WTC11 (cell line): ENCODE data around the gene EDAR. TPM values are rescaled to one million over a fixed set of nuclear protein-coding genes. Genes with fewer than 3 reads are reported as not detected.

Experiments used
- CREB1 ChIP-seq: sonication (generic); formaldehyde crosslinking; IDR thresholded peaks from 2 replicates; pipeline ENCODE4 v1.8.0; 2023; ENCODE audit warnings: mild to moderate bottlenecking, missing genetic modification reagents
- E2F1 ChIP-seq: sonication (generic); formaldehyde crosslinking; IDR thresholded peaks from 2 replicates; pipeline ENCODE4 v1.8.0; 2022; ENCODE audit warnings: mild to moderate bottlenecking, missing genetic modification reagents
- E2F5 ChIP-seq: sonication (generic); formaldehyde crosslinking; IDR thresholded peaks from 2 replicates; pipeline ENCODE4 v1.8.1; 2022; ENCODE audit warnings: mild to moderate bottlenecking, moderate library complexity, missing genetic modification reagents
- ETV6 ChIP-seq: sonication (generic); formaldehyde crosslinking; IDR thresholded peaks from 2 replicates; pipeline ENCODE4 v1.8.1; 2022; ENCODE audit warnings: mild to moderate bottlenecking, missing genetic modification reagents
- GRHL2 ChIP-seq: fragments of 250-450 bp; sonication (Bioruptor Pico); IDR thresholded peaks from 2 replicates; pipeline ENCODE4 v1.8.0; 2022; ENCODE audit warnings: mild to moderate bottlenecking, moderate library complexity; ENCODE audit not compliant: insufficient replicate concordance, severe bottlenecking
- HMGXB4 ChIP-seq: sonication (generic); formaldehyde crosslinking; IDR thresholded peaks from 2 replicates; pipeline ENCODE4 v1.8.1; 2023; ENCODE audit warnings: mild to moderate bottlenecking, moderate library complexity, missing genetic modification reagents
- MXD4 ChIP-seq: fragments of 250-450 bp; sonication (Bioruptor Pico); IDR thresholded peaks from 2 replicates; pipeline ENCODE4 v1.8.0; 2021; ENCODE audit warnings: mild to moderate bottlenecking, moderate library complexity, borderline replicate concordance
- NFE2L1 ChIP-seq: sonication (generic); formaldehyde crosslinking; IDR thresholded peaks from 2 replicates; pipeline ENCODE4 v1.8.1; 2023; ENCODE audit warnings: missing genetic modification reagents
- NFYB ChIP-seq: sonication (generic); formaldehyde crosslinking; conservative IDR thresholded peaks from 2 replicates; pipeline ENCODE4 v1.8.0; 2022; ENCODE audit warnings: low read depth, missing genetic modification reagents
- SP1 ChIP-seq: sonication (generic); formaldehyde crosslinking; conservative IDR thresholded peaks from 2 replicates; pipeline ENCODE4 v1.8.1; 2022; ENCODE audit warnings: missing genetic modification reagents
- TCF7 ChIP-seq: sonication (generic); formaldehyde crosslinking; IDR thresholded peaks from 2 replicates; pipeline ENCODE4 v1.8.0; 2022; ENCODE audit warnings: mild to moderate bottlenecking, low read depth, missing genetic modification reagents, moderate library complexity
- TEAD4 ChIP-seq: sonication (generic); formaldehyde crosslinking; IDR thresholded peaks from 2 replicates; pipeline ENCODE4 v1.8.0; 2022; ENCODE audit warnings: mild to moderate bottlenecking, missing genetic modification reagents
- TP53 ChIP-seq: sonication (generic); formaldehyde crosslinking; IDR thresholded peaks from 2 replicates; pipeline ENCODE4 v1.8.1; 2023; ENCODE audit warnings: mild to moderate bottlenecking, missing genetic modification reagents
- ZNF121 ChIP-seq: sonication (generic); formaldehyde crosslinking; IDR thresholded peaks from 2 replicates; pipeline ENCODE4 v1.8.0; 2023; ENCODE audit warnings: missing genetic modification reagents
- ZNF219 ChIP-seq: sonication (generic); formaldehyde crosslinking; IDR thresholded peaks from 2 replicates; pipeline ENCODE4 v1.8.0; 2023; ENCODE audit warnings: missing genetic modification reagents, mild to moderate bottlenecking, borderline replicate concordance
- ZNF317 ChIP-seq: sonication (generic); formaldehyde crosslinking; IDR thresholded peaks from 2 replicates; pipeline ENCODE4 v1.8.1; 2023; ENCODE audit warnings: low read depth, mild to moderate bottlenecking, moderate library complexity, missing genetic modification reagents, borderline replicate concordance
- ZNF671 ChIP-seq: fragments of 250-450 bp; sonication (Bioruptor Pico); IDR thresholded peaks from 2 replicates; pipeline ENCODE4 v1.8.0; 2021; ENCODE audit warnings: mild to moderate bottlenecking
- ZSCAN18 ChIP-seq: fragments of 250-450 bp; sonication (Bioruptor Pico); IDR thresholded peaks from 2 replicates; pipeline ENCODE4 v2.1.2; 2022; ENCODE audit warnings: mild to moderate bottlenecking, moderate library complexity
- total RNA-seq: library from RNA; stranded (reverse); gene quantifications from 3 replicates; pipeline ENCODE4 v1.2.3, GENCODE V29; 2021
- TF ChIP-seq, protein P1 (sequence below): sonication (generic); formaldehyde crosslinking; IDR thresholded peaks from 2 replicates; pipeline ENCODE4 v1.8.1; 2023; ENCODE audit warnings: mild to moderate bottlenecking, missing genetic modification reagents
- TF ChIP-seq, protein P2 (sequence below): sonication (generic); formaldehyde crosslinking; IDR thresholded peaks from 2 replicates; pipeline ENCODE4 v1.8.1; 2023; ENCODE audit warnings: mild to moderate bottlenecking, missing genetic modification reagents, borderline replicate concordance
- TF ChIP-seq, protein P3 (sequence below): sonication (generic); formaldehyde crosslinking; IDR thresholded peaks from 2 replicates; pipeline ENCODE4 v1.8.0; 2022; ENCODE audit warnings: mild to moderate bottlenecking, missing genetic modification reagents
- TF ChIP-seq, protein P4 (sequence below): sonication (generic); formaldehyde crosslinking; IDR thresholded peaks from 2 replicates; pipeline ENCODE4 v1.8.1; 2022; ENCODE audit warnings: missing genetic modification reagents, borderline replicate concordance
- TF ChIP-seq, protein P5 (sequence below): fragments of 250-450 bp; sonication (Bioruptor Pico); IDR thresholded peaks from 2 replicates; pipeline ENCODE4 v1.8.0; 2021; ENCODE audit warnings: mild to moderate bottlenecking

The EDAR gene
- total RNA-seq, 1 experiment from 2014 or later: not detected

DNA sequence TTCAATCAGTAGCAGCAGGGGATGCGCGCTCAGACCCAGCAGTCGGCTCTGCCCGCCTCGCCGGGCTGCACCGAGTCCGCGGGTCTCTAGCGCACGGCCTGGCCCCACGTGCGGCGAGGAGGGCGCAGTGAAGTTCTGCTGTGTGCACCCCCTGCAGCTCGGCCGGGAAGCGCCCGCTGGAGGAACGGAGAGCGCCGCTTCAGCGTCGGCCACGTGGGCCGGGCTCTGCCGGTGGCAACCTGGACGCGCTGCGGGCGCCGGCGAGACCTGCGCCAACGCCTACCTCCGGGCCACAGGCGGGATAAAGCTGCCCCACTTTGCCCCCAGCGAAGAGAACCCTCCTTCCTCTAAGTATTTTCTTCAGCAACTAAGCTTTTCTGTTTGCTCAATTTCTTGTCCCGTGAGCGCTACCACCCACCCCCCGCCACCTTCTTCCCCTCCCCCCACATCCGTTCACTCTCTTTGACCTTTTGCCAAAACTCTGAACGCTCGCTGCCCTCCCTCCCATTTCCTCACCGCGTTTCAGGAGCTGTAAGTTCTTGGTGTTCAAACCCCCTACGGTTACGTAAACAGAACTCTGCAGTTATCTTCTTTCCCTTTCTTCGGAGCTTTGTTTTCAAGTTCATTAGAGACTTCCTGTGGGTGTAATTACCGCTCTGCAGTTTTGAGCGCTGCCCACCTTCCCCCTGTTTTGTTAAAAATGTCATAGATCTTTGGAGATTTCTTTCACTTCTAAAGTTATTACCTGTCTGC lies 42.6 kb upstream of the EDAR start (continued):
- TF ChIP-seq, protein P1, sequence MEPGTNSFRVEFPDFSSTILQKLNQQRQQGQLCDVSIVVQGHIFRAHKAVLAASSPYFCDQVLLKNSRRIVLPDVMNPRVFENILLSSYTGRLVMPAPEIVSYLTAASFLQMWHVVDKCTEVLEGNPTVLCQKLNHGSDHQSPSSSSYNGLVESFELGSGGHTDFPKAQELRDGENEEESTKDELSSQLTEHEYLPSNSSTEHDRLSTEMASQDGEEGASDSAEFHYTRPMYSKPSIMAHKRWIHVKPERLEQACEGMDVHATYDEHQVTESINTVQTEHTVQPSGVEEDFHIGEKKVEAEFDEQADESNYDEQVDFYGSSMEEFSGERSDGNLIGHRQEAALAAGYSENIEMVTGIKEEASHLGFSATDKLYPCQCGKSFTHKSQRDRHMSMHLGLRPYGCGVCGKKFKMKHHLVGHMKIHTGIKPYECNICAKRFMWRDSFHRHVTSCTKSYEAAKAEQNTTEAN (CRISPR knock-in tag): no peak
- TF ChIP-seq, protein P2, sequence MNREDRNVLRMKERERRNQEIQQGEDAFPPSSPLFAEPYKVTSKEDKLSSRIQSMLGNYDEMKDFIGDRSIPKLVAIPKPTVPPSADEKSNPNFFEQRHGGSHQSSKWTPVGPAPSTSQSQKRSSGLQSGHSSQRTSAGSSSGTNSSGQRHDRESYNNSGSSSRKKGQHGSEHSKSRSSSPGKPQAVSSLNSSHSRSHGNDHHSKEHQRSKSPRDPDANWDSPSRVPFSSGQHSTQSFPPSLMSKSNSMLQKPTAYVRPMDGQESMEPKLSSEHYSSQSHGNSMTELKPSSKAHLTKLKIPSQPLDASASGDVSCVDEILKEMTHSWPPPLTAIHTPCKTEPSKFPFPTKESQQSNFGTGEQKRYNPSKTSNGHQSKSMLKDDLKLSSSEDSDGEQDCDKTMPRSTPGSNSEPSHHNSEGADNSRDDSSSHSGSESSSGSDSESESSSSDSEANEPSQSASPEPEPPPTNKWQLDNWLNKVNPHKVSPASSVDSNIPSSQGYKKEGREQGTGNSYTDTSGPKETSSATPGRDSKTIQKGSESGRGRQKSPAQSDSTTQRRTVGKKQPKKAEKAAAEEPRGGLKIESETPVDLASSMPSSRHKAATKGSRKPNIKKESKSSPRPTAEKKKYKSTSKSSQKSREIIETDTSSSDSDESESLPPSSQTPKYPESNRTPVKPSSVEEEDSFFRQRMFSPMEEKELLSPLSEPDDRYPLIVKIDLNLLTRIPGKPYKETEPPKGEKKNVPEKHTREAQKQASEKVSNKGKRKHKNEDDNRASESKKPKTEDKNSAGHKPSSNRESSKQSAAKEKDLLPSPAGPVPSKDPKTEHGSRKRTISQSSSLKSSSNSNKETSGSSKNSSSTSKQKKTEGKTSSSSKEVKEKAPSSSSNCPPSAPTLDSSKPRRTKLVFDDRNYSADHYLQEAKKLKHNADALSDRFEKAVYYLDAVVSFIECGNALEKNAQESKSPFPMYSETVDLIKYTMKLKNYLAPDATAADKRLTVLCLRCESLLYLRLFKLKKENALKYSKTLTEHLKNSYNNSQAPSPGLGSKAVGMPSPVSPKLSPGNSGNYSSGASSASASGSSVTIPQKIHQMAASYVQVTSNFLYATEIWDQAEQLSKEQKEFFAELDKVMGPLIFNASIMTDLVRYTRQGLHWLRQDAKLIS (CRISPR knock-in tag): no peak
- TF ChIP-seq GRHL2 (CRISPR knock-in tag): no peak
- TF ChIP-seq, protein P3, sequence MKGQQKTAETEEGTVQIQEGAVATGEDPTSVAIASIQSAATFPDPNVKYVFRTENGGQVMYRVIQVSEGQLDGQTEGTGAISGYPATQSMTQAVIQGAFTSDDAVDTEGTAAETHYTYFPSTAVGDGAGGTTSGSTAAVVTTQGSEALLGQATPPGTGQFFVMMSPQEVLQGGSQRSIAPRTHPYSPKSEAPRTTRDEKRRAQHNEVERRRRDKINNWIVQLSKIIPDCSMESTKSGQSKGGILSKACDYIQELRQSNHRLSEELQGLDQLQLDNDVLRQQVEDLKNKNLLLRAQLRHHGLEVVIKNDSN (CRISPR knock-in tag): peak; percentile 77
- no peak for TF ChIP-seq ZSCAN18 (CRISPR knock-in tag)
- no peak for TF ChIP-seq NFYB
- peak; percentile 83 for TF ChIP-seq ETV6 (CRISPR knock-in tag)
- TF ChIP-seq, protein P4, sequence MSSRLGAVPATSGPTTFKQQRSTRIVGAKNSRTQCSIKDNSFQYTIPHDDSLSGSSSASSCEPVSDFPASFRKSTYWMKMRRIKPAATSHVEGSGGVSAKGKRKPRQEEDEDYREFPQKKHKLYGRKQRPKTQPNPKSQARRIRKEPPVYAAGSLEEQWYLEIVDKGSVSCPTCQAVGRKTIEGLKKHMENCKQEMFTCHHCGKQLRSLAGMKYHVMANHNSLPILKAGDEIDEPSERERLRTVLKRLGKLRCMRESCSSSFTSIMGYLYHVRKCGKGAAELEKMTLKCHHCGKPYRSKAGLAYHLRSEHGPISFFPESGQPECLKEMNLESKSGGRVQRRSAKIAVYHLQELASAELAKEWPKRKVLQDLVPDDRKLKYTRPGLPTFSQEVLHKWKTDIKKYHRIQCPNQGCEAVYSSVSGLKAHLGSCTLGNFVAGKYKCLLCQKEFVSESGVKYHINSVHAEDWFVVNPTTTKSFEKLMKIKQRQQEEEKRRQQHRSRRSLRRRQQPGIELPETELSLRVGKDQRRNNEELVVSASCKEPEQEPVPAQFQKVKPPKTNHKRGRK (CRISPR knock-in tag): no peak
- no peak for TF ChIP-seq ZNF121 (CRISPR knock-in tag)
- TF ChIP-seq TP53 (CRISPR knock-in tag): no peak
- no peak for TF ChIP-seq CREB1 (CRISPR knock-in tag)
- TF ChIP-seq ZNF317 (CRISPR knock-in tag): no peak
- no peak for TF ChIP-seq ZNF671 (CRISPR knock-in tag)
- TF ChIP-seq TEAD4 (CRISPR knock-in tag): no peak
- TF ChIP-seq, protein P5, sequence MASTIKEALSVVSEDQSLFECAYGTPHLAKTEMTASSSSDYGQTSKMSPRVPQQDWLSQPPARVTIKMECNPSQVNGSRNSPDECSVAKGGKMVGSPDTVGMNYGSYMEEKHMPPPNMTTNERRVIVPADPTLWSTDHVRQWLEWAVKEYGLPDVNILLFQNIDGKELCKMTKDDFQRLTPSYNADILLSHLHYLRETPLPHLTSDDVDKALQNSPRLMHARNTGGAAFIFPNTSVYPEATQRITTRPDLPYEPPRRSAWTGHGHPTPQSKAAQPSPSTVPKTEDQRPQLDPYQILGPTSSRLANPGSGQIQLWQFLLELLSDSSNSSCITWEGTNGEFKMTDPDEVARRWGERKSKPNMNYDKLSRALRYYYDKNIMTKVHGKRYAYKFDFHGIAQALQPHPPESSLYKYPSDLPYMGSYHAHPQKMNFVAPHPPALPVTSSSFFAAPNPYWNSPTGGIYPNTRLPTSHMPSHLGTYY: no peak
- no peak for TF ChIP-seq HMGXB4 (CRISPR knock-in tag)
- TF ChIP-seq MXD4 (CRISPR knock-in tag): no peak
- TF ChIP-seq NFE2L1 (CRISPR knock-in tag): peak; percentile 44; the same call in 1 of the 2 replicates
- TF ChIP-seq E2F5 (CRISPR knock-in tag): no peak
- no peak for TF ChIP-seq E2F1 (CRISPR knock-in tag)
- TF ChIP-seq TCF7 (CRISPR knock-in tag): no peak
- TF ChIP-seq ZNF219: no peak
- peak; percentile 41; the same call in 1 of the 2 replicates for TF ChIP-seq SP1
